Mesothelial cell of epicardium (in vitro differentiated cells): ENCODE results near the gene ADGRF4. TPM values are rescaled to one million over a fixed set of nuclear protein-coding genes. Genes with fewer than 3 reads are reported as not detected.

Source experiments
- DNase-seq, 2 experiments: peaks; one replicate each; pipeline ENCODE4 v3.0.0; 2021; ENCODE audit warnings: low spot score in 2 of 2; ENCODE audit not compliant: unreplicated experiment in 2 of 2
- H3K27ac Mint-ChIP-seq: 2 replicates; pipeline ENCODE4 v1.8.0; 2021; ENCODE audit warnings: mixed read lengths
- H3K27me3 Mint-ChIP-seq: 2 replicates; pipeline ENCODE4 v1.8.0; 2021; ENCODE audit warnings: low read depth, mixed read lengths
- H3K36me3 Mint-ChIP-seq: 2 replicates; pipeline ENCODE4 v1.8.0; 2021; ENCODE audit warnings: mixed read lengths
- H3K4me1 Mint-ChIP-seq: 2 replicates; pipeline ENCODE4 v1.8.0; 2021; ENCODE audit warnings: mixed read lengths
- H3K4me3 Mint-ChIP-seq: 2 replicates; pipeline ENCODE4 v1.8.0; 2021; ENCODE audit warnings: mild to moderate bottlenecking, moderate library complexity, mixed read lengths
- H3K9me3 Mint-ChIP-seq: 2 replicates; pipeline ENCODE4 v1.8.0; 2021; ENCODE audit warnings: mixed read lengths
- CTCF ChIP-seq: fragments of 200-600 bp; sonication (generic); IDR thresholded peaks from one replicate; pipeline ENCODE4 v1.5.0; 2021; ENCODE audit warnings: antibody characterized with exemption; ENCODE audit not compliant: unreplicated experiment
- total RNA-seq: library from RNA; stranded (reverse); gene quantifications from 3 replicates; pipeline ENCODE4 v1.2.1, GENCODE V29; 2021

ADGRF4 gene
- total RNA-seq = 1.1 to 1.3 TPM (median 1.2 TPM) in 3 replicates

GRCh38 chr6:47698342-47698787 is at the start of gene ADGRF4:
Gene ADGRF4 (plus strand): TSS chr6:47698580. CDS start chr6:47707246, 8,666 bp downstream.
- no peak for TF ChIP-seq CTCF
- Mint-ChIP-seq H3K4me3 (no peak within 1 kb of the TSS), H3K36me3 (no peaks in the 10 kb centered on the region), H3K9me3 (no peaks in the 10 kb centered on the region), H3K27ac (peak within 1 kb of the TSS; percentile 59), H3K4me1 (peaks cover 24% of the 10 kb centered on the region), H3K27me3 (no peaks in the 10 kb centered on the region)
- DNase-seq = no peak

- Mint-ChIP-seq H3K36me3 (no peaks in the 10 kb centered on the region), H3K4me3 (no peak overlapping the region), H3K9me3 (no peaks in the 10 kb centered on the region), H3K27me3 (no peaks in the 10 kb centered on the region), H3K4me1 (no peaks in the 10 kb centered on the region), H3K27ac (no peak overlapping the region)
- no peak for TF ChIP-seq CTCF
- DNase-seq = no peak
These were observed 47.6 kb upstream of the ADGRF4 start for GRCh38 chr6:47650553-47651432.

GRCh38 chr6:47651505-47651944 is 46.9 kb upstream of the ADGRF4 start:
- H3K36me3 Mint-ChIP-seq = no peaks in the 10 kb centered on the region
- H3K27ac Mint-ChIP-seq = no peak overlapping the region
- no peak for DNase-seq
- peaks cover 3% of the 10 kb centered on the region for H3K4me1 Mint-ChIP-seq
- TF ChIP-seq CTCF = no peak
- no peaks in the 10 kb centered on the region for H3K27me3 Mint-ChIP-seq
- no peaks in the 10 kb centered on the region for H3K9me3 Mint-ChIP-seq
- no peak overlapping the region for H3K4me3 Mint-ChIP-seq

- no peak for TF ChIP-seq CTCF
These were observed 44.7 kb upstream of the ADGRF4 start for GRCh38 chr6:47653706-47654105.

GRCh38 chr6:47654255-47654654 is 44.1 kb upstream of the ADGRF4 start:
- H3K4me3 Mint-ChIP-seq = no peak overlapping the region
- no peaks in the 10 kb centered on the region for H3K36me3 Mint-ChIP-seq
- no peak for TF ChIP-seq CTCF
- H3K27me3 Mint-ChIP-seq = no peaks in the 10 kb centered on the region
- no peak for DNase-seq
- H3K9me3 Mint-ChIP-seq = no peaks in the 10 kb centered on the region
- H3K27ac Mint-ChIP-seq = no peak overlapping the region
- peaks cover 4% of the 10 kb centered on the region for H3K4me1 Mint-ChIP-seq

More at GRCh38 chr6:47653706-47654105, 44.7 kb upstream of the ADGRF4 start:
- Mint-ChIP-seq H3K27ac (no peak overlapping the region), H3K9me3 (no peaks in the 10 kb centered on the region), H3K27me3 (no peaks in the 10 kb centered on the region), H3K4me3 (no peak overlapping the region), H3K36me3 (no peaks in the 10 kb centered on the region), H3K4me1 (peaks cover 4% of the 10 kb centered on the region)
- DNase-seq = no peak
